SKM-1 treated with dmso at 0.1 percent for 144 hours (cell line): ENCODE measurements around the gene CRYBG1.

Experiments used
- DNase-seq: peaks from one replicate; lab custom pipeline; 2025; ENCODE audit not compliant: unreplicated experiment; lab: John Stamatoyannopoulos, UW

CRYBG1 gene, protein sequence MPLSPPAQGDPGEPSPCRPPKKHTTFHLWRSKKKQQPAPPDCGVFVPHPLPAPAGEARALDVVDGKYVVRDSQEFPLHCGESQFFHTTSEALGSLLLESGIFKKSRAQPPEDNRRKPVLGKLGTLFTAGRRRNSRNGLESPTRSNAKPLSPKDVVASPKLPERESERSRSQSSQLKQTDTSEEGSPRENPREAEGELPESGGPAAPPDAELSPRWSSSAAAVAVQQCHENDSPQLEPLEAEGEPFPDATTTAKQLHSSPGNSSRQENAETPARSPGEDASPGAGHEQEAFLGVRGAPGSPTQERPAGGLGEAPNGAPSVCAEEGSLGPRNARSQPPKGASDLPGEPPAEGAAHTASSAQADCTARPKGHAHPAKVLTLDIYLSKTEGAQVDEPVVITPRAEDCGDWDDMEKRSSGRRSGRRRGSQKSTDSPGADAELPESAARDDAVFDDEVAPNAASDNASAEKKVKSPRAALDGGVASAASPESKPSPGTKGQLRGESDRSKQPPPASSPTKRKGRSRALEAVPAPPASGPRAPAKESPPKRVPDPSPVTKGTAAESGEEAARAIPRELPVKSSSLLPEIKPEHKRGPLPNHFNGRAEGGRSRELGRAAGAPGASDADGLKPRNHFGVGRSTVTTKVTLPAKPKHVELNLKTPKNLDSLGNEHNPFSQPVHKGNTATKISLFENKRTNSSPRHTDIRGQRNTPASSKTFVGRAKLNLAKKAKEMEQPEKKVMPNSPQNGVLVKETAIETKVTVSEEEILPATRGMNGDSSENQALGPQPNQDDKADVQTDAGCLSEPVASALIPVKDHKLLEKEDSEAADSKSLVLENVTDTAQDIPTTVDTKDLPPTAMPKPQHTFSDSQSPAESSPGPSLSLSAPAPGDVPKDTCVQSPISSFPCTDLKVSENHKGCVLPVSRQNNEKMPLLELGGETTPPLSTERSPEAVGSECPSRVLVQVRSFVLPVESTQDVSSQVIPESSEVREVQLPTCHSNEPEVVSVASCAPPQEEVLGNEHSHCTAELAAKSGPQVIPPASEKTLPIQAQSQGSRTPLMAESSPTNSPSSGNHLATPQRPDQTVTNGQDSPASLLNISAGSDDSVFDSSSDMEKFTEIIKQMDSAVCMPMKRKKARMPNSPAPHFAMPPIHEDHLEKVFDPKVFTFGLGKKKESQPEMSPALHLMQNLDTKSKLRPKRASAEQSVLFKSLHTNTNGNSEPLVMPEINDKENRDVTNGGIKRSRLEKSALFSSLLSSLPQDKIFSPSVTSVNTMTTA (N-terminal part only)

DNA sequence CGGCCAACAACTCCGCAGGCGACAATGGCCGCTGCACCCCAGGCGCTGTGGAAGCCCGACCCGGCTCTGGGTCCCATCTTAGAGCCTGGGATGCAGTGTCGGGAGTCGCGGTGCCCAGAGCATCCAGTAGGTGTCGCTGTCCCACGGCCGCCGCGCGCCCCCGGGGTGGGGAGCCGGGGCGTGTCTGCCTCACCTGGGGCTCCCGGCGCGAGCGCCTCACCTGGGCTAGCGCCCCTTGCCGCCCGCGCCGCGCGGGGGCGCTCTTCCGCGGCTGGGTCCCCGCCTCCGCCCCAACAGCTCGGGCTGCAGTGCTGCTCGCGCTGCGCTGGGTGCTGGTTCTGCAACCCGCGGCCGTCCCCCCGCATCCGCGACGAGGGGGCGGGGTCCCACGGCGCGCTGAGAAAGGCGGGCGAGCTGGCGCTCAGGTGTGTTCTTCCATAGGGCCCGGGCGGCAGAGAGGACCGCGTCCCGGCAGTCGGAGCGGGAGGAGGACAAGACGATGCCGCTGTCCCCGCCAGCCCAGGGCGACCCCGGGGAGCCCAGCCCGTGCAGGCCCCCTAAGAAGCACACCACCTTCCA, at the start of gene CRYBG1:
Gene CRYBG1 (plus strand): TSS at position 308 of the 579 bp plus-strand sequence. CDS start 192 bp downstream, at position 500.
- DNase-seq: peak; percentile 48

GRCh38 chr6:106315765-106316374, 44.6 kb upstream of the CRYBG1 start:
- DNase-seq: no peak

DNA sequence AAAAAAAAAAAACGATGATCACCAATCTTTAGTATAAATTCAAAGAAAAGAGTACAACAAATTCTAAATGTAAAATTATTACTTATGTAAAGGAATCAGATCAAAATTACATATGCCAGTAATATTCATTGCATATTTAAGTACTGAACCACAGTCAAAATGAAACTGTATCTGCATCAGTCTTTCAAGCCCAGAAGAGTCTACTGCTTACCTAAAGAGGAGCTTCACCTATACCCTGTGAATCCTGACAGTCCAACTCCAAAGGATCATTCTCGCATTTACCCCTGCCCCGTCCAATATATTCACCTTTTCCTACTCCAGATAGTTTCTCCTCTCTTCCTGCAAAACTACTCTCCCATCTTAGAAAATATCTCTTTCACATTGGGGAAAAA, 44.1 kb upstream of the CRYBG1 start:
- no peak for DNase-seq

- DNase-seq: no peak
These were observed 42.5 kb upstream of the CRYBG1 start for GRCh38 chr6:106318061-106318460.

DNA sequence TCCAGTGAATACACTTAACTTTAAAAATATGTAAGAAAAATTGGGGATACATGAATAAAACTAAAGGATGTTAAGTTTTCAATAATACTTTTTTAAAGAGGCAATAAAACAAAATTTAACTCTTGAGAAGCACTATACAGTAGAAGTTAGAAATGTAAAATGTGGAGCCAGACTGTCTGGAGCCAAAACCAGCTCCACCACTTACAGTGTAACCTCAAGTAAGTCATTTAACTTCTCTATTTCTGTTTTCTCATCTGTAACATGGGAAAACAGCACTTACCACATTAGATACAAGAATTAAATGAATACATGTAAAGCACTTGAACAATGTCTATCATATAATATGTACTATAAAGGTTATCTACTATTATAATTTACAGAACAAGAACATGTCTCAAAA, 41.7 kb upstream of the CRYBG1 start:
- no peak for DNase-seq

DNA sequence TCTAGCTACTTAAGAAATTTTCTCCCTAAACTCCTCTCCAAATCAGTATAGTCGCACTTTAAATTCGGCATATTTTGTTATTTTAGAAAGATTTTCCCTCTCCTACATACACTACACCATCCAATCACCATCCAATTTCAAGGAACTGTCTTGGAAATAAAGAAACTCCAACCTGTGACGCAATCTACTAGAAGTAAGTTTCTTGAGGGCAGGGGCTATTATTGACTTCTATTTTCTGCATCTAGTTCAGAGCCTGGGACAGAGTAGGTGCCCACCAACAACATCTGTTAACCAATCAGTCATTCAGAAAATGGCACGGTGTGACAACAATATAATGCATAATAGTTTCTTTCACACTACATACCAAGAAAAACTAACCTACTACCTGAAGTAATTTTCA, 38.6 kb upstream of the CRYBG1 start:
- no peak for DNase-seq

- DNase-seq: no peak
These were observed 35.7 kb upstream of the CRYBG1 start for GRCh38 chr6:106324726-106325335.

DNA sequence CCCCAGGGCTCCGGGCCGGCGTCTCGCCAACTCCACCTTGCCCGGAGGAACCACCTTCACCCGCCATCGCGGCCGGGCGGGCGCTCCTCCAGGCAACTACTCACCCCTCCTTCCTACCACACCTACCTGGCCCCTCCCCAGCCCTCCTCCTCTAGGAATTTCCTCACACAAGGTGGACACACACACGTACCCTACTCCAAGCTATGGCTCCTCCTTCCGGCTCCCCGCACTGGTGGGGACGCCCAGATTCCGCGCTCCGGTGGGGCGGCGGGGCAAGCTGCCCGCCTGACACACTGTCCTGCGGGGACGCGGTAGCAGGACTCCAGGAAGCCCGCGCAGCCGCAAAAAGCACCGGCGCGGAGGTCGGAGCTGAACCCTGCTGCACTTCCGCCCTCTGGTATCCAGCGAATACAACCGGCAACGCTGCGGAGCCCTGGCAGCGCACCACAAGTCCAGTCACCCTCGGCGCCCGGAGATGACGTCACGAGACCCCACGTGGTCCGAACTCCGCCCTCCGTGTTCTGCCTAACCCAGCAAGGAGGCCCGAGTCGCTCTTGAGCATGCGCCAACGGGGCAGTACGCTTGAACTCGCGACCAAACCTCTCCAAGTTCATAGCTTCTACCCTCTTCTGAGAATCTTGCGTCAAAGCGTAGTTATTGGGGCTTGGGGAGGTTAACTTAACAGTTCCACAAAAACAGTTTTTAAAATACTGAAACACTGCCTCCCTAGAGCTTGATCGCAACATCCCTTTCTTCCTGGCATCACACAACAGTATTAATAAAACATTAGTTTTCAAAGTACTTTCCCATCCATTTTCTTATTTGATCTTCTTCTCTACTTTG, 35.0 kb upstream of the CRYBG1 start, which contains the start of gene ATG5:
Gene ATG5 (minus strand): TSS at position 425 of the 843 bp plus-strand sequence. CDS start 9,552 bp downstream, outside the sequence.
- DNase-seq: peak; percentile 98

DNA sequence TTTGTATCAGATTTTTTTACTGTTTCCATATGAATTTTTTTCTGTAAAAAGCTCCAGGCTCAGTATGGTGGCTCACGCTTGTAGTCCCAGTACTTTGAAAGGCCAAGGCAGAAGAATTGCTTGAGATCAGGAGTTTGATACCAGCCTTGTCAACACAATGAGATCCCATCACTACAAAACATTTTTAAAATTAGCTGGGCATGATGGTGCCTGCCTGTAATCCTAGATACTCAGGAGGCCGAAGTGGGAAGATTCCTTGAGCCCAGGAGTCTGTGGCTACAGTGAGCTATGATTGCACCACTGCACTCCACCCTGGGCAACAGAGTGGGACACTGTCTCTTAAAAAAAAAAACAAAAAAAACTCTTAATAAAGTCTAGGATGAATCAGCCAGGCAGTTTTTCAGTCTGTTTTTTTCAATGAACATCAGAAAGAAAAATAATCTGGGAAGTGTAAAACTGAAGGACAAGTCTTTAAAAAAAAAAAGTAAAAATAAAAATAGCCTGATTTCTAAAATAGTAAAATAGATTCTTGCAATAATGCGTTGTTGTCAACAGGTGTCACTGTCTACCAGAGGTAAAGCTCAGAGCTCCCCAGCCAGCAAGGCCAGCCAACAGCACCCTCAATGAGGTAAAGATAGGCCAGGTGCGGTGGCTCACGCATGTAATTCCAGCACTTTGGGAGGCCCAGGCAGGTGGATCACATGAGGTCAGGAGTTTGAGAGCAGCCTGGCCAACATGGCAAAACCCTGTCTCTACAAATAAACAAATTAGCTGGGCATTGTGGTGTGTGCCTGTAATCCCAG, 25.7 kb upstream of the CRYBG1 start:
- DNase-seq: peak; percentile 32

DNA sequence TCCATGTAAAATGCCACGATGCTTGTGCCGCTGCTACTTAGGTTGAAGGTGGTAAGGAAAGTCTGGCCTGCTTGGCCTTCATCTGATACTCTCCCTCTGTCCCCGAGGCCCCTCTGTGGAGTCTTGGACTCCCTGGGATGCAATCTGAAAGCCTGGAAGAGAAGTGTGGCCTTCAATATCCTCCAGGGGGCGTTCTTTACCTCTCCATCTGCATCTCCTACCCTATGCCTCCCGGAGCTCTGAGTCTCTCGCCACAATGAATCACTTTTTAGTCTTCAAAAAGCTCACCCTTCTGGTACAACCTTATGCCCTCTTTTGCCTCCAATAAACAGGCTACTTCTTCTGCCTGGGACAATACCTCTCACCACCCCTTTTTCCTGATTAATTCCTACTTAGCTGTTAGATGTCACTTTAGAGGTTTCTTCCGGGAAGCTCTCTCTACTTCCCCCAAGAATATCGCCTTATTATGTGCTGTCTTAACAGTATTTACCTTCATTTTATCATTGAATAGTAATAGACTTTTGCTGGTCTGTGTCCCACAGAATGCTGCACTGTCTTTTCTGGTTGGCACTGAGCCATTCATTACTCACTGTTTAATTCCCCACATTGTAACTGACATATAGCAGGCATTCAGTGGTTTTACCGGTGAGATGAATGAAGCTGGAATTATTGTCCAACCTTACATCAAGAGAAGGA, 21.0 kb upstream of the CRYBG1 start:
- peak; percentile 76 for DNase-seq

- DNase-seq: no peak
These were observed 13.3 kb upstream of the CRYBG1 start for GRCh38 chr6:106347219-106347618.

GRCh38 chr6:106356378-106356777, 4.1 kb upstream of the CRYBG1 start:
- DNase-seq: no peak

DNA sequence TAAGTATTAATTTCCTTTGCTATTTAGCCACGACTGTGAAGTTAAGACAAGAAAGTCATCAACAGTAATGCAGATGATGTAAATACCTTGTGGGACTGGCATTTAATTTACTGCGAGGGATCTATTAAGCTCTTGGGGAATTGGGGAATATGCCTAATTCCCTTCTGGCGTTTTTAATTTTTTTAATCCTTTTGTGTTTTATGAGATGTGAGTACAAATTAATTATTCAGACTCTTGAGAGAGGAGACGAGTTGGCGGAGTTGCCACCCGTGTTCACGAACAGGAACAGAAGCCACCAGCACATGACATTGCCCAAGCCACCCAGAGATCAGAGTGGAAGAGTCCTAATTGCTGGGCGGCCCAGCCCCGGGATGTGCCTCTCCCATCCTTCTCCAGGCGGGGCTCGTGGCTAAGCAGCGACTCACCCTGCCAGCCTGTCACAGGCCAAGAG, 533 bp upstream of the CRYBG1 start:
- no peak for DNase-seq

DNA sequence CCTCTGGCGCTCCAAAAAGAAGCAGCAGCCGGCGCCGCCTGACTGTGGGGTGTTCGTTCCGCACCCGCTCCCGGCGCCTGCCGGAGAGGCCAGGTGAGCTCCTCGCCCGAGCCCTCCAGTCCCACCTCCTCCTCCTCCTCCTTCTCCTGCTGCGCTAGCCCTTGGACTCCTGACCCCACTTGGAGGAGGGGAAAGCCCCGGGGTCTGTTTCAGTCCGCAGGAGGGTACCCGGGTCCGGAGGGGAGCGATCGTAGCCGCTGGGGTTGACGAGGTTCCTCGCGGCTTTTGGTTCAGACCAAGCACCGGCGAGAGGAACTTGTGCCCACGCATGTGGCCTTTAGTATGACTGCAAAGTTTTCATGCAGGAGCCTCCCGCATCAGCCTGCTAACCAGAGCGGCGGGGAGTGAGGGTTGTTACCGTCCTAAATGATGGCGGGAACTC, 493 bp downstream of the CRYBG1 start:
- DNase-seq: peak; percentile 25

DNA sequence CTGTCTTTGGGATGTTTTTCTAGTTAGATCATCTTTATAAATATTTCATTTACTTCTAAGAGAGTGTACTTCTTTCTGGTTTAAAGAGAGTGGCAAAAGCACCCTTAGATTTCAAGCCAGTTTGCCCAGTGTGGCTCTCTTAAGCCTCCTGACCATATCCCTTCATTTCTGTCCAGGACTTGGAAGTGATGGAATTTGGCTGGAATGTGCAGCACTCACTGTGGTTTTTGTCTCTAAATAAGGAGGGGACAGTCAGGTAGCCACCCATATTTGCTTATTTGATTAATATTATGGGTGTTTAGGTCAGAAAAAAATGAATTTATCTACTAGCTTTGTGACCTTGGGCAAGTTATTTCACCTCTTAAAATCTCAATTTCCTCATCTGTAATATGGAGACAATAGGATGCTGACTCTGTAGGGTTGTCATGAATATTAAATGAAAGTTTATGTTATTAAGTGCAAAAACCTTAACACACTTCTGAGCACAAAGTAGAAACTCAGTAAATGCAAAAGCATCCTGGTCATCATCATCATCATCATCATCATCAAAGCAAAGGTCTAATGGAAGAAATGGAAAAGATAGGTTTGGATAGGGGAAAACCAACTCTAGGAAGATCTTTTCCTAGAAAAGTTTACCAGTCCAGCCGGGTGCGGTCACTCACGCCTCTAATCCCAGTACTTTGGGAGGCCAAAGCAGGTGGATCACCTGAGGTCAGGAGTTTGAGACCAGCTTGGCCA, 3.1 kb downstream of the CRYBG1 start:
- no peak for DNase-seq

- DNase-seq: no peak
These were observed 9.2 kb downstream of the CRYBG1 start for GRCh38 chr6:106369739-106370138.

GRCh38 chr6:106370639-106371038, 10.1 kb downstream of the CRYBG1 start:
- DNase-seq: no peak
